TTC549 (cell line): ENCODE results near the gene ITFG2.
"Not testable (repeated sequence)": the region's sequence is repeated elsewhere in the genome, so short reads cannot be mapped to it uniquely, and the experiment has no call there.

ENCODE experiments used
- FAIRE-seq: peaks from 2 replicates; lab custom pipeline; 2012; peaks lifted over from hg19 to GRCh38; lab: Jason Lieb, UNC

ITFG2 gene

GRCh38 chr12:2864198-2864597 is 51.7 kb downstream of the ITFG2 start:
- no peak for FAIRE-seq

DNA sequence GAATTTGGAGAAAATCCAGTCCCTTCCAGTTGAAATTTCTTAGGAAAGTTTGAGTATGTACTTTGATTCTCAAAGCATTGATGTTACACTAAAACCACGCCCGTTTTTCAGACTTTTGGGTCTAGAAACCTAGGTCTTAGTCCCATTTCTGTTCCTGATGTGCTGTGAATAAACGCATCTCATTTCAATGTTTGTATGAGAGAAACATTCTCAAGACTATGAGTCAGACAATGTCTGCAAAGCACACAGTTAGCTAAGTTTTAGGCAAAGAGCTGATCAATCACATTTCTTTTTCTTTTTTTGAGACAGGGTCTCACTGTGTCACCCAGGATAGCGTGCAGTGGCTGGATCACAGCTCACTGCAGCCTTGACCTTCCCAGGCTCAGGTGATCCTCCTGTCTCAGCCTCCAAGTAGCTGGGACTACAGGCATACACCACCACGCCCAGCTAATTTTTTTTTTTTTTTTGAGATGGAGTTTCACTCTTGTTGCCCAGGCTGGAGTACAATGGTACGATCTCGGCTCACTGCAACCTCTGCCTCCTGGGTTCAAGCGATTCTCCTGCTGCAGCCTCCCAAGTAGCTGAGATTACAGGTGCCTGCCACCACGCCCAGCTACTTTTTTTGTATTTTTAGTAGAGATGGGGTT is 56.6 kb downstream of the ITFG2 start:
- not testable (repeated sequence) for FAIRE-seq
